A549 (cell line): ENCODE results near the gene RPL29. TPM values are rescaled to one million over a fixed set of nuclear protein-coding genes. Genes with fewer than 3 reads are reported as not detected.

Experiments
- ATAC-seq, 2 experiments: fragments of 200-7000 bp in 1 of 2; fragments of >200 bp in 1 of 2; cut with Nextera tagmentation in 1 of 2; cut with Tn5 transposase in 1 of 2; 3 replicates each; pipeline versions ENCODE4 v1.8.0 to v1.9.1; 2018 to 2020; ENCODE audit warnings: mild to moderate bottlenecking in 1 of 2, moderate library complexity in 1 of 2
- CTCF ChIA-PET: fragments of 300-600 bp; sonication (Branson Sonifier 250); formaldehyde crosslinking; extraction: SDS; loops from one replicate; lab custom pipeline; 2021; ENCODE audit warnings: antibody characterized with exemption, inconsistent platforms; lab: Yijun Ruan, JAX
- POLR2A ChIA-PET: fragments of 350-600 bp; formaldehyde crosslinking; extraction: SDS; loops from one replicate; lab custom pipeline; 2021; ENCODE audit warnings: antibody characterized with exemption, inconsistent platforms; lab: Yijun Ruan, JAX
- DNase-seq, 2 experiments: peaks; one replicate each; pipeline versions ENCODE4 v3.0.0 to v3.0.0-alpha.2; 2011 to 2016; ENCODE audit warnings: low read depth in 1 of 2, low spot score in 1 of 2
- FAIRE-seq: peaks from 2 replicates; lab custom pipeline; 2011; peaks lifted over from hg19 to GRCh38; lab: Jason Lieb, UNC
- H3K27ac ChIP-seq, 2 experiments: fragments of >200 bp; sonication (Bioruptor Twin); formaldehyde crosslinking; 3 replicates each; pipeline ENCODE4 v1.5.1; 2016 to 2017
- H3K4me1 ChIP-seq: fragments of >200 bp; sonication (Bioruptor Twin); formaldehyde crosslinking; 3 replicates; pipeline ENCODE4 v1.6.1; 2016
- H3K4me2 ChIP-seq: fragments of >200 bp; sonication (Bioruptor Twin); formaldehyde crosslinking; 3 replicates; pipeline ENCODE4 v1.6.1; 2016
- H3K4me3 ChIP-seq: fragments of >200 bp; sonication (Bioruptor Twin); formaldehyde crosslinking; 3 replicates; pipeline ENCODE4 v1.5.1; 2016
- H3K9me3 ChIP-seq: fragments of >200 bp; sonication (Bioruptor Twin); formaldehyde crosslinking; 3 replicates; pipeline ENCODE4 v1.6.1; 2016
- CBX2 ChIP-seq: fragments of 200-600 bp; sonication (generic); IDR thresholded peaks from 2 replicates; pipeline ENCODE4 v1.6.1; 2016; ENCODE audit warnings: low read depth, mild to moderate bottlenecking, borderline replicate concordance
- CBX8 ChIP-seq: fragments of 200-600 bp; sonication (generic); IDR thresholded peaks from 2 replicates; pipeline ENCODE4 v1.6.1; 2016
- EHF ChIP-seq: fragments of 250-450 bp; sonication (Bioruptor Pico); IDR thresholded peaks from 2 replicates; pipeline ENCODE4 v1.5.0; 2020; ENCODE audit warnings: mild to moderate bottlenecking
- EHMT2 ChIP-seq: fragments of 200-600 bp; sonication (generic); IDR thresholded peaks from 2 replicates; pipeline ENCODE4 v1.6.1; 2016; ENCODE audit warnings: antibody characterized with exemption, low read depth, mild to moderate bottlenecking, moderate library complexity
- EP300 ChIP-seq, 2 experiments: fragments of >200 bp; sonication (Bioruptor Twin); formaldehyde crosslinking; IDR thresholded peaks; 2 replicates in 1 of 2; 3 replicates in 1 of 2; pipeline ENCODE4 v1.6.1; 2016 to 2017
- FOSB ChIP-seq: fragments of 250-450 bp; sonication (Bioruptor Pico); IDR thresholded peaks from 2 replicates; pipeline ENCODE4 v1.5.0; 2020; ENCODE audit warnings: mild to moderate bottlenecking, moderate library complexity
- FOSL2 ChIP-seq, 2 experiments: fragments of 450-650 bp in 1 of 2; fragments of >200 bp in 1 of 2; sonication (Bioruptor Twin) in 1 of 2; formaldehyde crosslinking; IDR thresholded peaks; 2 replicates each; pipeline versions ENCODE4 v1.5.0 to v1.6.1; 2016 to 2020; ENCODE audit warnings: mild to moderate bottlenecking in 1 of 2, moderate library complexity in 1 of 2
- HDAC2 ChIP-seq: fragments of 200-600 bp; sonication (generic); IDR thresholded peaks from 2 replicates; pipeline ENCODE4 v1.6.1; 2016
- HOXA7 ChIP-seq: fragments of 250-450 bp; sonication (Bioruptor Pico); IDR thresholded peaks from 2 replicates; pipeline ENCODE4 v1.5.0; 2020; ENCODE audit warnings: mild to moderate bottlenecking, moderate library complexity
- JUN ChIP-seq, 2 experiments: fragments of >200 bp; sonication (Bioruptor Twin); formaldehyde crosslinking; IDR thresholded peaks; 2 replicates in 1 of 2; 3 replicates in 1 of 2; pipeline ENCODE4 v1.6.1; 2016 to 2017
- NPAS2 ChIP-seq: fragments of 250-450 bp; sonication (Bioruptor Pico); IDR thresholded peaks from 2 replicates; pipeline ENCODE4 v1.8.0; 2022; ENCODE audit warnings: mild to moderate bottlenecking, moderate library complexity, borderline replicate concordance
- RAD21 ChIP-seq, 2 experiments: fragments of >200 bp in 1 of 2; sonication (Bioruptor Twin) in 1 of 2; formaldehyde crosslinking in 1 of 2; IDR thresholded peaks in 1 of 2; conservative IDR thresholded peaks in 1 of 2; 2 replicates in 1 of 2; 3 replicates in 1 of 2; pipeline ENCODE4 v1.6.1; 2012 to 2018; ENCODE audit warnings: inconsistent platforms in 1 of 2
- RNF2 ChIP-seq: fragments of 200-600 bp; sonication (generic); IDR thresholded peaks from 2 replicates; pipeline ENCODE4 v1.6.1; 2016; ENCODE audit warnings: low read depth, mild to moderate bottlenecking, antibody characterized with exemption, moderate library complexity, borderline replicate concordance
- SMC3 ChIP-seq: fragments of >200 bp; sonication (Bioruptor Twin); formaldehyde crosslinking; IDR thresholded peaks from 3 replicates; pipeline ENCODE4 v1.6.1; 2018; ENCODE audit warnings: inconsistent platforms
- TP53 ChIP-seq: fragments of 250-450 bp; sonication (Bioruptor Pico); IDR thresholded peaks from 2 replicates; pipeline ENCODE4 v1.5.0; 2021; ENCODE audit warnings: mild to moderate bottlenecking, moderate library complexity
- ZC3H11A ChIP-seq: fragments of 450-650 bp; IDR thresholded peaks from 2 replicates; pipeline ENCODE4 v1.6.1; 2014; ENCODE audit warnings: antibody characterized with exemption, mild to moderate bottlenecking
- WGBS: methylation state at CpG from one replicate; pipeline ENCODE4 v1.1.6; 2017; ENCODE audit errors: missing lambda C conversion rate; 5-methylcytosine and 5-hydroxymethylcytosine counted together
- polyA plus RNA-seq, 4 experiments: library from polyadenylated mRNA; depleted of rRNA in 3 of 4; stranded (reverse); fragments of >200 nt; fragmentation: RNase III in 1 of 4; extraction: RNeasy Plus Mini Kit Qiagen cat#74134 plus additional on column Dnase treatment in 1 of 4; gene quantifications; 2 replicates in 3 of 4; 3 replicates in 1 of 4; pipeline ENCODE4 v1.2.3, GENCODE V29; 2011 to 2017
- TF ChIP-seq, protein P1 (sequence below): fragments of 250-450 bp; sonication (Bioruptor Pico); IDR thresholded peaks from 2 replicates; pipeline ENCODE4 v1.5.0; 2021; ENCODE audit warnings: mild to moderate bottlenecking, moderate library complexity, borderline replicate concordance
- TF ChIP-seq, protein P2 (sequence below): fragments of >200 bp; sonication (Bioruptor Twin); formaldehyde crosslinking; IDR thresholded peaks from 2 replicates; pipeline ENCODE4 v1.6.1; 2016
- TF ChIP-seq, protein P3 (sequence below): IDR thresholded peaks from 2 replicates; pipeline ENCODE4 v1.6.1; 2012; ENCODE audit warnings: low read depth, borderline replicate concordance
- TF ChIP-seq, protein P4 (sequence below): fragments of >200 bp; sonication (Bioruptor Twin); formaldehyde crosslinking; IDR thresholded peaks from 3 replicates; pipeline ENCODE4 v1.5.1; 2016

The RPL29 gene
- polyA plus RNA-seq, 2 of the 4 experiments (the other 2 are of a cell fraction): 808 to 1,152 TPM

DNA sequence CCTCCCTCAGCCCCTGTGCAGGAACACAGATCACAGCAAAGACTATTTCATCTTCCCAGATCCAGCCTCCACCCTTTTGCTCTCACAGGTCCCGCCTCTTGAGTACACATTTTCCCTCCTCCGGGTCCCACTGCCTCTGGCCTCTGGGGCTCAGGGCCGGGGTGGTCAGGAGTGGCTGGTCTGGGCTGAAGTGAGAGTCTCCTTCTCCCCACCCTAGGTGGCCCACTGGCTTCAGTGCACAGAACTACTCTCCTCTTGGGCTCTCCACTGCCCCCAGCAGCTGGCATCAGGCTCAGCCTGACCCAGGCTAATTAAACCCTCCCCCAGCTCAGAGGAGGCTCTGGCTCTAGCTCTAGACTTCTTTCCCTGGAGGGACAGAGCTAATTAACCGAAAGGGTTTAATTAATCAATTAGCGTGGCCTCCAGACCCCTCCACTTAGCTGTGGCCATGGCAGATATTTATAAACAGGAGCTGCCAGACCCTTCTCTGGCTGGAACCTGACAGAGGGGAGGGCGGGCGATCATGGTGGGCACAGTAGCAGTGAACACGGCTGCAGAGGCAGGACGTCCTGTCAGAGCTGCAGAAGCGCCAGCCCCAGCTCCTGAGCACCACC lies 45.5 kb upstream of the RPL29 start:
- POLR2A ChIA-PET: interaction anchor here (1.1 kb wide), 1 partner anchor 9 kb away, joined by 4 read pairs; no protein-coding TSS in a partner anchor
- Histone ChIP-seq H3K27ac (peak overlapping the region in 1 of 2 experiments; percentile 14; a peak in 1 of 6 replicates), H3K9me3 (no peaks in the 10 kb centered on the region), H3K4me3 (no peak overlapping the region), H3K4me1 (peaks cover 11% of the 10 kb centered on the region), H3K4me2 (no peak overlapping the region)
- ATAC-seq (peak; percentile 35 to 73; a peak in 4 of 6 replicates), FAIRE-seq (no peak), DNase-seq (no peak)
- 59% methylated on average over 6 of the region's 10 CpGs for WGBS
- TF ChIP-seq HOXA7: no peak
- TF ChIP-seq FOSB: no peak
- CTCF ChIA-PET: interaction anchor here (1.4 to 2.7 kb wide), 4 partner anchors 11 to 40 kb away, joined by 3 to 16 read pairs (median 10); partner anchors contain the start of gene DUSP7

DNA sequence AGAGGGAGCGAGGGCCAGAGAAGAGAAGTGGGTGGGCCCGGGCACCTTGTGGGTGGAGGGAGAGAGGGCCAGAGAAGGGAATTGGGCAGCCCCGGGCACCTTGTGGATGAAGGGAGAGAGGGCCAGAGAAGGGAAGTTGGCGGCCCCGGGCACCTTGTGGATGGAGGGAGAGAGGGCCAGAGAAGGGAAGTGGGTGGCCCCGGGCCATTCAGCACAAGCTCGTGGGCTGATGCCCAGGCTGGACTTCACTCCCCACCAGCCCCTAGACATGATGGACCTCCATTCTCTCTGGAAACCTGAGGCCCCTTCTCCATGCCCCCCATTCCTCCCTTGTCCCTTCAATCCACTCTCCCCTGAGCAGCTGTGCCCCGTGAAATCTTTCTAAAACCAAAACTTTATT lies 44.9 kb upstream of the RPL29 start:
- TF ChIP-seq, protein P1, sequence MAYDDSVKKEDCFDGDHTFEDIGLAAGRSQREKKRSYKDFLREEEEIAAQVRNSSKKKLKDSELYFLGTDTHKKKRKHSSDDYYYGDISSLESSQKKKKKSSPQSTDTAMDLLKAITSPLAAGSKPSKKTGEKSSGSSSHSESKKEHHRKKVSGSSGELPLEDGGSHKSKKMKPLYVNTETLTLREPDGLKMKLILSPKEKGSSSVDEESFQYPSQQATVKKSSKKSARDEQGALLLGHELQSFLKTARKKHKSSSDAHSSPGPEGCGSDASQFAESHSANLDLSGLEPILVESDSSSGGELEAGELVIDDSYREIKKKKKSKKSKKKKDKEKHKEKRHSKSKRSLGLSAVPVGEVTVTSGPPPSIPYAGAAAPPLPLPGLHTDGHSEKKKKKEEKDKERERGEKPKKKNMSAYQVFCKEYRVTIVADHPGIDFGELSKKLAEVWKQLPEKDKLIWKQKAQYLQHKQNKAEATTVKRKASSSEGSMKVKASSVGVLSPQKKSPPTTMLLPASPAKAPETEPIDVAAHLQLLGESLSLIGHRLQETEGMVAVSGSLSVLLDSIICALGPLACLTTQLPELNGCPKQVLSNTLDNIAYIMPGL (CRISPR knock-in tag): no peak
- TF ChIP-seq TP53 (CRISPR knock-in tag) (no peak), JUN (IDR thresholded peaks at IDR 0.05) (no peak), HDAC2 (no peak), RAD21 (conservative IDR thresholded peaks at IDR 0.05 in 1 of 2, IDR thresholded peaks at IDR 0.05 in 1 of 2) (no peak), ZC3H11A (no peak), CBX8 (no peak), RNF2 (no peak), EP300 (IDR thresholded peaks at IDR 0.05) (no peak), EHF (CRISPR knock-in tag) (no peak), NPAS2 (CRISPR knock-in tag) (no peak), CBX2 (no peak), HOXA7 (no peak), SMC3 (no peak), FOSL2 (IDR thresholded peaks at IDR 0.05) (no peak), FOSL2 (CRISPR knock-in tag; IDR thresholded peaks at IDR 0.05) (no peak), EHMT2 (no peak)
- TF ChIP-seq, protein P2, sequence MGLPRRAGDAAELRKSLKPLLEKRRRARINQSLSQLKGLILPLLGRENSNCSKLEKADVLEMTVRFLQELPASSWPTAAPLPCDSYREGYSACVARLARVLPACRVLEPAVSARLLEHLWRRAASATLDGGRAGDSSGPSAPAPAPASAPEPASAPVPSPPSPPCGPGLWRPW: no peak
- TF ChIP-seq, protein P3, sequence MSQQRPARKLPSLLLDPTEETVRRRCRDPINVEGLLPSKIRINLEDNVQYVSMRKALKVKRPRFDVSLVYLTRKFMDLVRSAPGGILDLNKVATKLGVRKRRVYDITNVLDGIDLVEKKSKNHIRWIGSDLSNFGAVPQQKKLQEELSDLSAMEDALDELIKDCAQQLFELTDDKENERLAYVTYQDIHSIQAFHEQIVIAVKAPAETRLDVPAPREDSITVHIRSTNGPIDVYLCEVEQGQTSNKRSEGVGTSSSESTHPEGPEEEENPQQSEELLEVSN: no peak
- TF ChIP-seq, protein P4, sequence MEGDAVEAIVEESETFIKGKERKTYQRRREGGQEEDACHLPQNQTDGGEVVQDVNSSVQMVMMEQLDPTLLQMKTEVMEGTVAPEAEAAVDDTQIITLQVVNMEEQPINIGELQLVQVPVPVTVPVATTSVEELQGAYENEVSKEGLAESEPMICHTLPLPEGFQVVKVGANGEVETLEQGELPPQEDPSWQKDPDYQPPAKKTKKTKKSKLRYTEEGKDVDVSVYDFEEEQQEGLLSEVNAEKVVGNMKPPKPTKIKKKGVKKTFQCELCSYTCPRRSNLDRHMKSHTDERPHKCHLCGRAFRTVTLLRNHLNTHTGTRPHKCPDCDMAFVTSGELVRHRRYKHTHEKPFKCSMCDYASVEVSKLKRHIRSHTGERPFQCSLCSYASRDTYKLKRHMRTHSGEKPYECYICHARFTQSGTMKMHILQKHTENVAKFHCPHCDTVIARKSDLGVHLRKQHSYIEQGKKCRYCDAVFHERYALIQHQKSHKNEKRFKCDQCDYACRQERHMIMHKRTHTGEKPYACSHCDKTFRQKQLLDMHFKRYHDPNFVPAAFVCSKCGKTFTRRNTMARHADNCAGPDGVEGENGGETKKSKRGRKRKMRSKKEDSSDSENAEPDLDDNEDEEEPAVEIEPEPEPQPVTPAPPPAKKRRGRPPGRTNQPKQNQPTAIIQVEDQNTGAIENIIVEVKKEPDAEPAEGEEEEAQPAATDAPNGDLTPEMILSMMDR: no peak
- DNase-seq (no peak), ATAC-seq (no peak), FAIRE-seq (no peak)
- H3K27ac ChIP-seq: no peak overlapping the region
- H3K4me2 ChIP-seq: no peak overlapping the region
- 86% methylated on average over 8 of the region's 8 CpGs for WGBS
- POLR2A ChIA-PET: interaction anchor here (1.1 kb wide), 1 partner anchor 10 kb away, joined by 4 read pairs; no protein-coding TSS in a partner anchor
- CTCF ChIA-PET: interaction anchor here (0.6 to 2.7 kb wide), 4 partner anchors 15 to 39 kb away, joined by 3 to 16 read pairs (median 6); partner anchors contain the start of gene DUSP7
- peaks cover 5% of the 10 kb centered on the region for H3K4me1 ChIP-seq
- H3K9me3 ChIP-seq: no peaks in the 10 kb centered on the region
- H3K4me3 ChIP-seq: no peak overlapping the region
